ENCODE data around the gene FBXO8.

The FBXO8 gene

GRCh38 chr4:174217273-174218126 lies 66.0 kb downstream of the FBXO8 start:
- Histone ChIP-seq H3K9ac (ENCODE audit: low read depth, low read length, poor library complexity, severe bottlenecking) (no peak overlapping the region), H4K20me1 (ENCODE audit: insufficient read depth, low read length, poor library complexity, severe bottlenecking) (no peaks in the 10 kb centered on the region), H3K36me3 (ENCODE audit: insufficient read depth, low read length) (no peaks in the 10 kb centered on the region), H3K9me2 (replicated peaks; ENCODE audit: low read depth, low read length) (no peaks in the 10 kb centered on the region), H3K9me3 (ENCODE audit: insufficient read depth, low read depth, low read length) (no peaks in the 10 kb centered on the region), H3K79me2 (ENCODE audit: insufficient read depth, low read length) (no peaks in the 10 kb centered on the region), H3K27me3 (ENCODE audit: insufficient read depth, low read length, poor library complexity, severe bottlenecking) (no peaks in the 10 kb centered on the region), H2AFZ (ENCODE audit: low read length) (no peak overlapping the region), H3F3A (ENCODE audit: low read depth) (no peaks in the 10 kb centered on the region), H3K4me1 (ENCODE audit: insufficient read depth, low read length, poor library complexity, severe bottlenecking) (peaks cover 3% of the 10 kb centered on the region), H3K4me3 (ENCODE audit: low read length, poor library complexity, severe bottlenecking) (no peak overlapping the region), H3K4me2 (ENCODE audit: low read depth, low read length, poor library complexity, severe bottlenecking) (no peak overlapping the region)
- TF ChIP-seq CTCF (conservative IDR thresholded peaks at IDR 0.05; ENCODE audit: low read length) (no peak), EZH2phosphoT487 (IDR thresholded peaks at IDR 0.05; ENCODE audit: borderline replicate concordance) (no peak)

- H3K4me1 ChIP-seq (ENCODE audit: insufficient read depth, low read length, poor library complexity, severe bottlenecking), result peaks cover 3% of the 10 kb centered on the region
- TF ChIP-seq EZH2phosphoT487 (IDR thresholded peaks at IDR 0.05; ENCODE audit: borderline replicate concordance) (no peak), CTCF (conservative IDR thresholded peaks at IDR 0.05; ENCODE audit: low read length) (no peak)
Observed at GRCh38 chr4:174216799-174217272, 66.6 kb downstream of the FBXO8 start.

GRCh38 chr4:174215961-174216680 lies 67.3 kb downstream of the FBXO8 start:
- no peaks in the 10 kb centered on the region for H4K20me1 ChIP-seq (ENCODE audit: insufficient read depth, low read length, poor library complexity, severe bottlenecking)
- H3F3A ChIP-seq (ENCODE audit: low read depth), result no peaks in the 10 kb centered on the region
- H3K79me2 ChIP-seq (ENCODE audit: insufficient read depth, low read length), result no peaks in the 10 kb centered on the region
- H3K4me1 ChIP-seq (ENCODE audit: insufficient read depth, low read length, poor library complexity, severe bottlenecking), result peaks cover 3% of the 10 kb centered on the region
- no peak overlapping the region for H3K9ac ChIP-seq (ENCODE audit: low read depth, low read length, poor library complexity, severe bottlenecking)
- no peak overlapping the region for H3K4me2 ChIP-seq (ENCODE audit: low read depth, low read length, poor library complexity, severe bottlenecking)
- TF ChIP-seq EZH2phosphoT487 (IDR thresholded peaks at IDR 0.05; ENCODE audit: borderline replicate concordance), result no peak
- TF ChIP-seq CTCF (conservative IDR thresholded peaks at IDR 0.05; ENCODE audit: low read length), result no peak
- no peaks in the 10 kb centered on the region for H3K9me2 ChIP-seq (replicated peaks; ENCODE audit: low read depth, low read length)
- no peak overlapping the region for H2AFZ ChIP-seq (ENCODE audit: low read length)
- H3K4me3 ChIP-seq (ENCODE audit: low read length, poor library complexity, severe bottlenecking), result no peak overlapping the region
- H3K9me3 ChIP-seq (ENCODE audit: insufficient read depth, low read depth, low read length), result no peaks in the 10 kb centered on the region
- no peaks in the 10 kb centered on the region for H3K36me3 ChIP-seq (ENCODE audit: insufficient read depth, low read length)
- no peaks in the 10 kb centered on the region for H3K27me3 ChIP-seq (ENCODE audit: insufficient read depth, low read length, poor library complexity, severe bottlenecking)

More at GRCh38 chr4:174216799-174217272, 66.6 kb downstream of the FBXO8 start:
- Histone ChIP-seq H3K4me3 (ENCODE audit: low read length, poor library complexity, severe bottlenecking) (no peak overlapping the region), H3K79me2 (ENCODE audit: insufficient read depth, low read length) (no peaks in the 10 kb centered on the region), H2AFZ (ENCODE audit: low read length) (no peak overlapping the region), H3K9me2 (replicated peaks; ENCODE audit: low read depth, low read length) (no peaks in the 10 kb centered on the region), H4K20me1 (ENCODE audit: insufficient read depth, low read length, poor library complexity, severe bottlenecking) (no peaks in the 10 kb centered on the region), H3K36me3 (ENCODE audit: insufficient read depth, low read length) (no peaks in the 10 kb centered on the region), H3K4me2 (ENCODE audit: low read depth, low read length, poor library complexity, severe bottlenecking) (no peak overlapping the region), H3K9me3 (ENCODE audit: insufficient read depth, low read depth, low read length) (no peaks in the 10 kb centered on the region), H3K27me3 (ENCODE audit: insufficient read depth, low read length, poor library complexity, severe bottlenecking) (no peaks in the 10 kb centered on the region), H3F3A (ENCODE audit: low read depth) (no peaks in the 10 kb centered on the region), H3K9ac (ENCODE audit: low read depth, low read length, poor library complexity, severe bottlenecking) (no peak overlapping the region)
